Tibial artery (tissue), 4 donors: ENCODE data around the gene PDIK1L.

Source experiments
- DNase-seq, 2 donors: peaks; one replicate each; pipeline ENCODE4 v3.0.0-alpha.2; 2019
- H3K27ac ChIP-seq, 2 donors: fragments of 200-600 bp; sonication (generic) in 1 of 2; 1 replicate in 1 of 2; 2 replicates in 1 of 2; pipeline ENCODE4 v1.5.1; 2018 to 2019; ENCODE audit warnings: mild to moderate bottlenecking in 1 of 2
- H3K27me3 ChIP-seq, 2 donors: fragments of 200-600 bp; sonication (generic) in 1 of 2; one replicate each; pipeline versions ENCODE4 v1.5.1 to v1.6.0; 2016 to 2019
- H3K36me3 ChIP-seq, 3 donors: fragments of 200-600 bp; sonication (generic) in 2 of 3; one replicate each; pipeline ENCODE4 v1.5.1; 2016 to 2019; ENCODE audit warnings: mild to moderate bottlenecking in 2 of 3
- H3K4me1 ChIP-seq, 4 donors: fragments of 200-600 bp; sonication (generic) in 2 of 4; 1 replicate in 3 of 4; 2 replicates in 1 of 4; pipeline ENCODE4 v1.5.1; 2016 to 2019
- H3K4me3 ChIP-seq, 2 donors: fragments of 200-600 bp; sonication (generic) in 1 of 2; 1 replicate in 1 of 2; 2 replicates in 1 of 2; pipeline ENCODE4 v1.5.1; 2018 to 2019; ENCODE audit warnings: mild to moderate bottlenecking in 2 of 2
- H3K9me3 ChIP-seq, 3 donors: fragments of 200-600 bp; sonication (generic) in 1 of 3; one replicate each; pipeline ENCODE4 v1.5.1; 2016 to 2019
- CTCF ChIP-seq, 2 experiments: fragments of 200-600 bp in 1 of 2; fragments of 450-650 bp in 1 of 2; IDR thresholded peaks; one replicate each; pipeline ENCODE4 v1.5.1; 2017 to 2019; ENCODE audit warnings: antibody characterized with exemption in 2 of 2, mild to moderate bottlenecking in 1 of 2, moderate library complexity in 1 of 2
- intact Hi-C: fragments of 100-400 bp; cut with DNase I; formaldehyde crosslinking; loops from one replicate; pipeline ENCODE4 v1.15.0; 2023; ENCODE audit warnings: low total_unique reads

PDIK1L gene

DNA sequence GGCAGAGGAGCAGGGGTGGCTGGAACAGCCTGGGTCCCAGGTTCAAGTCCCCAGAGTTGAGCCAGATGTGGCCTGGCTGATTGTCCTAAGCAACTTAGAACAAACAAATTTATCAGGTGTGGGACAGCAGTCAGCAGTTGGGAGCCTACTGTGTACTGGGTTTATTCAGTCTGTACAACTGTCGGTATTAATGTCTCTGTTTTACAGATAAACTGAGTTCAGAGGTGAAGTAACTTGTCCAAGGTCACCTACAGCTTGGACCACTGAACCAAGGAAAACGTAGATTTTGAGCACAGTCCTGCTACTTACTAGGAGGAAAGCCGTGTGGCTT, 29.6 kb upstream of the PDIK1L start:
- Histone ChIP-seq H3K9me3 (no peaks in the 10 kb centered on the region), H3K27ac (no peak overlapping the region), H3K4me3 (no peak overlapping the region), H3K4me1 (no peaks in the 10 kb centered on the region), H3K27me3 (peaks cover 0 to 34% of the 10 kb centered on the region in 2 donors), H3K36me3 (no peaks in the 10 kb centered on the region)
- no peak for DNase-seq
- no peak for TF ChIP-seq CTCF (IDR thresholded peaks at IDR 0.05)
- intact Hi-C loops = no loop called here

DNA sequence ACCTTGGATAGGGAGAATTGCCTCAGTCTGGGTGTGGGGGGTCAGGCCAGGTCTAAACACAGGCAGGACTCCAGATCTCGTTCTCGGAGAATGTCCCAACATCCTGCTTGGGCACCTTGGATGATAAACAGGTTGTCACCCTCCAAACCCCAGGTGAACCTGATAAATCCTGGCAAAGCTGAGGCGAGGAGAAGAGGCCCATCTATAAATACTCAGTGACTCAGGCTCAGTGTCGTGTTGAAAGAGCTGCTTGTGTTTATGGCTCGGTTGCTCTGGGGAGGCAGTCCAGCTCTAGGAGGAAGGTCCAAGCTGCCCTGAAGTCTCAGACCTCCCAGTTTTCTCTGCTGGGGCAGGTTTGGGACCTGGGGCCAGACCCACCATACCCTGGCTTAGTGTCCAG, 28.4 kb upstream of the PDIK1L start:
- DNase-seq = no peak
- no peak overlapping the region for H3K4me3 ChIP-seq
- no peak for TF ChIP-seq CTCF (IDR thresholded peaks at IDR 0.05)
- intact Hi-C loops = no loop called here
- no peak overlapping the region for H3K27ac ChIP-seq
- no peaks in the 10 kb centered on the region for H3K36me3 ChIP-seq
- no peaks in the 10 kb centered on the region for H3K4me1 ChIP-seq
- peaks cover 0 to 37% of the 10 kb centered on the region in 2 donors for H3K27me3 ChIP-seq
- H3K9me3 ChIP-seq = no peaks in the 10 kb centered on the region

DNA sequence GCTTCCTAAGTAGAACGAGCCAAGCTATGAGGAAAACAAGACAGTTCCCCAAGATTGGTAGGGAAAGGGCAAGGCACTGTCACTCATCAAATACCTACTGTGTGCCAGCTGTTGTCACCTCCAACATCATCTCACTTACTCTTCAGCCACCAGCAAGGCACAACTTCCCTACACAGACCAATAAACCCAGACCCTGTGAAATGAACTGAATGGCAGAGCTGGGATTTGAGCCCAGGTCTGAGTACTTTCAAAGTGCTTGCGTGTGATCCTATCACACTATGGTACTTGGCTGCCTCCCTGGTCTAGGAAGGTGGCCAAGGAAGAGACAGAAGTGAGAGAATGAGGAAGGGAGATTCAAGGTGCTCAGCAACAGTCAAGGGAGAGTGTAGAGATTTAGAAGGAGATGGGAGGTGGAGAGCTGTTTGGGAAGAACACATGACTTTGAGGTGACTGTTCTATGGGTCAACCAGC, 27.5 kb upstream of the PDIK1L start:
- TF ChIP-seq CTCF (IDR thresholded peaks at IDR 0.05) = no peak
- DNase-seq = no peak
- H3K27ac ChIP-seq = no peak overlapping the region
- intact Hi-C loops = no loop called here
- H3K36me3 ChIP-seq = no peaks in the 10 kb centered on the region
- H3K9me3 ChIP-seq = no peaks in the 10 kb centered on the region
- H3K27me3 ChIP-seq = peaks cover 0 to 41% of the 10 kb centered on the region in 2 donors
- H3K4me3 ChIP-seq = no peak overlapping the region
- H3K4me1 ChIP-seq = no peaks in the 10 kb centered on the region

DNA sequence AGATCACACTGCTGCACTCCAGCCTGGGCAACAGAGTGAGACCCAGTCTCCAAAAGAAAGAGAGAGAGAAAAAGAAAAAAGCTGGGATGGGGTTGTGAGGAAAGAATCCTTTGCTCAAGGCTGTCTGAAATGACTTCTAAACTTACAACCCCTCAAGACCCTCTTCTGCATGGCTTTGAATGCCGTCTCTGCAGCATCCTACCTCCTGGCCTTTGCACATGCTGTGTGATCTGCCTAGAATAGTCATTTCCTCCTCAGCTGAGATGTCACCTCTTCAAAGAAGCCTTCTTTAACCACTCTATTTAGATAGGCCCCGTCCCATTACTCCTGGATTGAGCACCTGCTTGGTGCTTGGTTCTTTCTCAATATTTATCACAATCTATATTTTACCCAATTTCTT, 26.8 kb upstream of the PDIK1L start:
- no peak for DNase-seq
- H3K4me1 ChIP-seq = no peaks in the 10 kb centered on the region
- peaks cover 0 to 46% of the 10 kb centered on the region in 2 donors for H3K27me3 ChIP-seq
- intact Hi-C loops = no loop called here
- no peak overlapping the region for H3K27ac ChIP-seq
- no peak overlapping the region for H3K4me3 ChIP-seq
- H3K9me3 ChIP-seq = no peaks in the 10 kb centered on the region
- no peaks in the 10 kb centered on the region for H3K36me3 ChIP-seq
- no peak for TF ChIP-seq CTCF (IDR thresholded peaks at IDR 0.05)

DNA sequence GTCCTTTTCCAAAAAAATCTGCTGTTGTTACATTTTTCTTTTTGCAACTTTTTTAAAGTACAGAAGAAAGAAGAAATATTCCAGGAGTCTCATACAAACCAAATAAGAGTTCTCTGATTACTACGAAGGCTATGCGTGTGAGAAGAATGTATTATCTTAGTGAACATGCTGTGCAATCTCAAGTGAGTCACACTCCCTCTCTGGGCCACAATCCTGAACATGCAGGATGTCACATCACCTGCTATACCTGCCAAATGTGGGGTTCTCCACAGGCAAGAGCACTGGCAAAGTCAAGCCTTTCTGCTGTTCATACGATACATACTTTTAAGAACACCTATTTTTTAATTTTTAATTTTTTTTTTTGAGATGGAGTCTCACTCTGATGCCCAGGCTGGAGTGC, 22.5 kb upstream of the PDIK1L start:
- intact Hi-C loops = no loop called here
- H3K4me1 ChIP-seq = no peaks in the 10 kb centered on the region
- H3K9me3 ChIP-seq = no peaks in the 10 kb centered on the region
- H3K27me3 ChIP-seq = peaks cover 0 to 54% of the 10 kb centered on the region in 2 donors
- no peaks in the 10 kb centered on the region for H3K36me3 ChIP-seq
- H3K4me3 ChIP-seq = no peak overlapping the region
- no peak overlapping the region for H3K27ac ChIP-seq
- no peak for DNase-seq
- no peak for TF ChIP-seq CTCF (IDR thresholded peaks at IDR 0.05)

- no peak for DNase-seq
- H3K36me3 ChIP-seq = no peaks in the 10 kb centered on the region
- TF ChIP-seq CTCF (IDR thresholded peaks at IDR 0.05) = no peak
- no peak overlapping the region for H3K4me3 ChIP-seq
- no peak overlapping the region for H3K27ac ChIP-seq
- intact Hi-C loops = no loop called here
- H3K4me1 ChIP-seq = peaks cover 0 to 4% (median 0%) of the 10 kb centered on the region in 4 donors
- H3K27me3 ChIP-seq = peaks cover 0 to 55% of the 10 kb centered on the region in 2 donors
- H3K9me3 ChIP-seq = no peaks in the 10 kb centered on the region
Measured at GRCh38 chr1:26090893-26091292, 20.7 kb upstream of the PDIK1L start.
